NCI-H460 (cell line): ENCODE results near the gene SNX33. TPM values are rescaled to one million over a fixed set of nuclear protein-coding genes. Genes with fewer than 3 reads are reported as not detected.
"Not testable (repeated sequence)": the region's sequence is repeated elsewhere in the genome, so short reads cannot be mapped to it uniquely, and the experiment has no call there.

Experiments
- DNase-seq: peaks from one replicate; pipeline ENCODE4 v3.0.0-alpha.2; 2016; ENCODE audit warnings: low read depth; ENCODE audit errors: extremely low read depth
- polyA plus RNA-seq: library from polyadenylated mRNA; depleted of rRNA; stranded (reverse); fragments of >200 nt; gene quantifications from 2 replicates; pipeline ENCODE4 v1.2.3, GENCODE V29; 2014; cell fraction: nucleus; rRNA removed
- total RNA-seq: library from RNA; depleted of rRNA; stranded (reverse); fragments of >200 nt; shearing (Covaris generic); gene quantifications from 2 replicates; pipeline ENCODE4 v1.2.3, GENCODE V29; 2014; rRNA removed

Gene SNX33, protein sequence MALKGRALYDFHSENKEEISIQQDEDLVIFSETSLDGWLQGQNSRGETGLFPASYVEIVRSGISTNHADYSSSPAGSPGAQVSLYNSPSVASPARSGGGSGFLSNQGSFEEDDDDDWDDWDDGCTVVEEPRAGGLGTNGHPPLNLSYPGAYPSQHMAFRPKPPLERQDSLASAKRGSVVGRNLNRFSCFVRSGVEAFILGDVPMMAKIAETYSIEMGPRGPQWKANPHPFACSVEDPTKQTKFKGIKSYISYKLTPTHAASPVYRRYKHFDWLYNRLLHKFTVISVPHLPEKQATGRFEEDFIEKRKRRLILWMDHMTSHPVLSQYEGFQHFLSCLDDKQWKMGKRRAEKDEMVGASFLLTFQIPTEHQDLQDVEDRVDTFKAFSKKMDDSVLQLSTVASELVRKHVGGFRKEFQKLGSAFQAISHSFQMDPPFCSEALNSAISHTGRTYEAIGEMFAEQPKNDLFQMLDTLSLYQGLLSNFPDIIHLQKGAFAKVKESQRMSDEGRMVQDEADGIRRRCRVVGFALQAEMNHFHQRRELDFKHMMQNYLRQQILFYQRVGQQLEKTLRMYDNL
- 8.2 and 10.0 TPM in 2 replicates for total RNA-seq
- 7.4 and 7.7 TPM in 2 replicates for polyA plus RNA-seq

DNA sequence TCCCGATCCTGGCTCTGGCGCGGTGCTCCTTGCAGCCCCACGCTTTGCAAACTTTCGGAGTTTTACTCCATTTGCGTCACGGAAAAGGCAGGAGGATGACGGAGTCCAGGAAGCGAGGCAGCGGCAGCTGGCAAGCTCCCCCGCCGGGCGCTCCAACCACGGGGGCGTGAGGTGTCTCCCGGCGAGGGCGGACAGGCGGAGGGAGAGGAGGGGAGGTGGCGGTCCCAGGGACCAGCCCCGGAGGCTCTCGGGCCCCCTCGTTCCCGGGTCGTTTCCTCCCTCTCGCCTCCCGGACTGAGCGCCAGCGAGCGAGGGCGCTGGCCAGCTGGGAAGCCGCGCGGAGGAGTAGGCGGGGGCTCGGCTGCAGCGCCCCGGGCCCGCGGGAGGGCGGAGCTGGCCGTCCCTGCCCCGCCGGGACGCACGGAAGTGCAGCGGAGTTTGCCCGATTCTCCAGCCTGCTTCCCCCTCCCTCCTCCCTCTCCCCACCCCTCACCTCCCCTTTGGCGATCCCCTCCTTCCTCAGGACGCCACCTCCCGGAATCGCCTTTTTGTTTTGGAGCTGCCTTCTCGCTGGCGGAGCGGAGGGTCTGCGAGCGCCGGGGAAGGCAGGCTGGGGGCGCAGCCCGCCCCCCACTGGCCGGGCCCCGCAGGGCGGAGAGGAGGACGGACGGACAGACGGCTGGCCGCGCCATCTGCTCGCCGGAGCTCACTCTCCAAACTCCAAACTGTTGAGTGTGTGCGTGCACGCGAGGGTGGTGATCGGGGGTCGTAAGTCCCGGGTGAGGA is at the start of gene SNX33:
Gene SNX33 (plus strand): TSS at position 543 of the 786 bp plus-strand sequence. CDS start 1,191 bp downstream, outside the sequence.
- DNase-seq = peak; percentile 50

DNA sequence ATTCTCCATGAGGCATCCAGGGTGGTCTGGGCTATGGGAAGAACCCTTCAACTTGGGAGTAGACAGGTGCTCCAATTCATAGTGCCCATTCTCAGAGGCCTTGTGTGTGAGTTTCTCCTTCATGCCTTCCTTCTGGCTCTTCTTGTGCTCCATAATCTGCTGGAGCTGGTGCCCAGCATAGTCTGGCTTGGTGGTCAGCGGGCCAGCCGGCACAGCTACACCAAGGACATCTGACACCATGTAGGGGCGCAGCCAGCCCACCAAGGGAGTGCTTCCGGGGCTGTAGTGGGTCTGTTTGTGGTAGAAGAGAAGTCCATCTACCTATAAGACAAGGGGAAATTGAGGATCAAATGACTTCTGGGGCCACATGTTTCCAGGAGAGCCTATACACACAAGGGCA is 49.4 kb upstream of the SNX33 start:
- no peak for DNase-seq

DNA sequence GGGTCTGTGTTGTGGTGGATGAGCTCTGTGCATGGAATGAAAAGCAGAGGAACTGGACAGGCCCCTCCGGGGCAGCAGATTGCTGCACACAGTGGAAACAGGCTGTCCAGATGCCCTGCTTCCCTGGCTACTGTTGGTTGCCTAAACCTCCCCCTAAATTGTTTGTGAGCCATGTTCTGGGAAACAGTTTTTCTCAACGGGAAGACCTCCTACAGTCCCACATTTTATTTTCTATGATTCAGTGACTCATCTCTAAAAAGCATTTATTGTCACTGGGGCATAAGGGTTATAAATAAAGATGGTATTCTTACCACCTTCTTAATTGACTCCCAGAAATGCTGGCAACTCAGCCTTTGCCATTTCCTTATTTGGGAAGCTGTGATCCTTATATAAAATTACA is 48.3 kb upstream of the SNX33 start:
- no peak for DNase-seq

DNA sequence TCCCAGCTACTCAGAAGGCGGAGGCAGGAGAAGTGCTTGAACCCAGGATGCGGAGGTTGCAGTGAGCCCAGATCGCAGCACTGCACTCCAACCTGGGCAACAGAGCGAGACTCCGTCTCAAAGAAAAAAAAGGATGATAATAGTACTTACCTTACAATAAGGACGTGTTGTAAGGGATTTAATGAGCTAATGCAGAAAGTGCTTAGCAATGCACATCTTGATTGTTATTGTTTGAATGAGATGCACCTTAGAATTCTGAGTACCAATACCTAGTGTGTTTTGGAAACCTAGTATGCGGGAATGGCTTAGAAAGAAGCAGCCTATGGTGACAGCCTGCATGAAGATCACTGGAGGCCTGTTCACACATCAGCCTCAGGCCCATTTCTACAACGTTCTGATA is 41.7 kb upstream of the SNX33 start:
- no peak for DNase-seq

DNA sequence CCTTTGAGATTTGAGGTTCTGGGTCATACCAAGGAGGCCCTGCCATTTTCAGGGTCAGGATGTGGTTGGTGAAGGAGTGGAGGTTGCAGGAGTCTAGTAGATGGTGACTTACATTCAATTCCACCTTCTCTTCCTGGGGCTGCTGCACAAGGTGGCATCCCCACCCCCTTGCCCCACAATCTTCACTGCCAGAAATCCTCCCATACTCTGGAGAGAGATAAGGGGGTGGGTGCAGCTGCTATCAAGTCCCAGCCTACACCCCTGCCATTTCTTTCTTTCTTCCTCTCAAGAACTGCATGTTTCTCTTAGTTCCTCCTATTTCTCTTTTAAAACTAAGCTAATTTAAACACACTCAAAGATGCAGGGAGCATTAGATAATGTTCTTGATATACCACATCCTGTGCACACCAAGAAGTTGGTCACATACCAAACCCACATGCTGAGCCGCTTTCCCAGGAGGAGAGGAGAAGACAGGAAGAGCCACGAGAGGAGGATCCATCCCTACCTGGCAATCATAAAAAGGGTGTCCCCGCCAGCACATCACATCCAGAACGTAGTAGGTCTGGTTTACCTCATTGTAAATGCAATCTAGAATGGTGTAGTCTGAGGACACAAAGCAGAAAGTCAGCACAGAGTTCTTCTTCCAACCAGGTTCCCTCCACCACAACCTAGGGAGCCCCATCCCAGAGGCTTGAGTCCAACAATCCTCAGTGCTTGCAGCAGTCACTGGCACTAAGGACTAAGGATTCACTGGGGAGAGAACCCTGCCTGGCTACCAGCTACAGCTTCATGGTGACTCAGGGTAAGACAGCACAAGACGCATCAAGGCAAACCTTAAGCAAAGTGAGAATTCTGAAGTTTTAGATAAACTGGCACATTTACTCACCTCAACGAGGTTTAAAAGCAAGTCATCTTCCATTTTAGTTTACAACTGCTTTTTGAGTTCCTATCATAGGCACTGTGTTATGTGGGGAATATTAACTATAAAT is 40.7 kb upstream of the SNX33 start:
- DNase-seq = no peak

GRCh38 chr15:75616766-75617165 is 30.9 kb upstream of the SNX33 start:
- no peak for DNase-seq

GRCh38 chr15:75620058-75620820 is 27.5 kb upstream of the SNX33 start:
- DNase-seq = no peak

GRCh38 chr15:75620841-75621391 is 26.8 kb upstream of the SNX33 start:
- peak; percentile 39 for DNase-seq

- DNase-seq = no peak
Observed at GRCh38 chr15:75622505-75622904, 25.2 kb upstream of the SNX33 start.

DNA sequence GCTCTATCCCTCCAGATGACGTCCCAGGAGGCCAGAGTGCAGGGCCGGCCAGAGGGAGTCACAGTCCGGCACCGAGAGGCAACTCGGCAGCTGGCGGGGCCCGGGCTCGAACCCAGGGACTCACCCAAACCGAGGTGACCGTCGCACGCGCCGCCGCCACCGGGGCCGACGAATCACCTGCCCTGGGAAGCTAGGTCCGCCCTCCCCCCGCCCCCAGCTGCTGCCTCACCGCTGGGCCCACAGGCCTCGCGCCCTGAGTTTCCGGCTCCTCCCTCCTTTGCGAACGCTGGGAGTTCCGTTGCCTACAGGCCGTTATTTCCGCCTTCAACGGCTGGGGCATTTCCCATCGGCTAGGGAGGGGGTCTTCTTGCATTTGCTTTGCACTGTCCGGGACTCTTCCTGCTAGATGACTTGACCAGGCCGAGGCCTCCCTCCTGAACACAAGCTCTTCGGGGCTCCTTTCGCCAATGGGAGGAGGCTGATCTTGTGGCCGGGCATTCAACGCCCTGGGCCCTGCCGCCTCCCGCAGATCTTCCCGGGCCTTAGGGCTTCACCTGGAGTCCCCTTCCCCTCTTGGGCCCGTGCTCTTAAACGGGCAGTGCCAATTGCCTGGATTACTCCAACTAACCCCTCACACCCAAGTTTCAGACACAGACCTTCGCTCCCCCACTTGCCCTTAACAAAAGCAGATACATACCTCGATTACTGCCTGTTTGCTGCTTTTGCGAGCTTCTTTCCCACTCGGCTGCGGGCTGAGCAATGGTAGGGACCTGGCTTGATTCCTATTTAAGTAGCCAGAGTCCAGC is 22.0 kb upstream of the SNX33 start, which contains the start of gene SNUPN:
Gene SNUPN (minus strand): TSS at position 184 of the 806 bp plus-strand sequence. CDS start 4,674 bp downstream, outside the sequence.
- peak; percentile 93 for DNase-seq

DNA sequence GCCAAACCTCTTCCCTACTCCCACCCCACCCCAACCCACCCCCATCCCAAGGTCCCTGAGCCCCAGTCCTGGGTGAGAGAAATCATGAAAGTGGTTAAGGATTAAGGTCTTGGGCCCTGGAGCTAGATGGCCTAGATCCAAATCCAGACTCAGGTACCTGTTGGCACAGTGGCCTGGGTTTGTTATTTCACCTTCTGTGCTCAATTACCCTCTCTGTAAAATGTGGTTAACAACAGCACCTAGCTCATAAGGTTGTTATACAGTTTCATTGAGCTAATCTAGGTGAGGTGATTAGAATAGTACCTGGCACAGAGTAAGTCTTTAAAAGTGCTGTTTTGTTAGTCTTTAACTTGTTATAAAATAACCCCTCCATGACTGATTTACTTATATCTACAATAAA is 15.8 kb upstream of the SNX33 start:
- DNase-seq = no peak

DNA sequence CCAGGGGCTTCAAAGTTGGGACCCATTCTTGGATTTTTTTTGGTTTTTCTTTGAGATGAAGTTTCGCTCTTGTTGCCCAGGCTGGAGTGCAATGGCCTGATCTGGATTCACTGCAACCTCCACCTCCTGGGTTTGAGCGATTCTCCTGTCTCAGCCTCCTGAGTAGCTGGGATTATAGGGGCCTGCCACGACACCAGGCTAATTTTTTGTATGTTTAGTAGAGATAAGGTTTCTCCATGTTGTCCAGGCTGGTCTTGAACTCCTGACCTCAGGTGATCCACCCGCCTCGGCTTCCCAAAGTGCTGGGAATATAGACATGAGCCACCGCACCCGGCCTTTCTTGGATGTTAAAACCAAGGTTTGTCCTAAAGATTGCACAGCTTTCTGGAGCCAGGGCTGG is 13.8 kb upstream of the SNX33 start:
- DNase-seq = not testable (repeated sequence)

- DNase-seq = no peak
Observed at GRCh38 chr15:75636026-75636425, 11.7 kb upstream of the SNX33 start.

DNA sequence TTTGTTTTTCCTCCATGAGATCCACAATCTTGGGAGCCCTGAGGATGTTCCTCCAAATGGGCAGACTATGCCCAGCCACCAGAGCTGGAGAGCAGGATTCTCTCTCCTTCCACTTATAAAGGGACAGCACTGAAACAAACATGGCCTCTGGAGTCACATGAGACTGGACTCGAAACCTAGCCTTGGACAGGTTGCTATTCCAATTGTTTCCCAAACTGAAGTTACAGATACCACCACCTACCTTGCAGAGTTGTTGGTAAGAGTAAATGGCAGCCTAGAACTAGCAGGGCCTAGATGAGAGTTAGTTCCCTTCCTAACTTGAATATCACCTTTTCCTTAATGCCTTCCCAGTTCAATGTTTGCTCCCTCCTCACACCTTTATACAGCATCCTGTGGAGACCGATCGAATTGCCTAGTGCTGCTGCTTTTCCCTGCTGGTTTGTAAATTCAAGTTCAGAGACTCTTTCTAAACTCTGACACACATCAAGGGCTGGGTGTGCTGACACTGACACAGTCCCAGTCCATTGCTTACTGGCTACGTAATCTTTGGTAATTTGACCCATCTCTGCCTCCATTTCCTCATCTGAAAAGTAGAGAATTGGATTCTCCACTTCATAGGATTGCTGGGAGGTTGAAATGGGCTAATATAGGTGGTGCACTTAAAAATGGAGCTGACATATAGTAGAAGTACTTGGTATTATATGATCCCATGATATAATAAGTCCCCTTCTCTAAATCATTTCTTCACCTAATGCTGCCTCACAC is 10.3 kb upstream of the SNX33 start:
- no peak for DNase-seq

GRCh38 chr15:75639191-75639708 is 8.5 kb upstream of the SNX33 start:
- DNase-seq = no peak

GRCh38 chr15:75639709-75640482 is 7.8 kb upstream of the SNX33 start, which contains the start of gene IMP3:
IMP3 (minus strand) TSS chr15:75640224; CDS start chr15:75640168, 56 bp downstream.
- DNase-seq = peak; percentile 95
